Astrocyte of the spinal cord (primary cell): ENCODE results near the gene CCDC7.

Source experiments
- DNase-seq: peaks from one replicate; pipeline ENCODE4 v3.0.0; 2011; ENCODE audit warnings: low read depth, low spot score
- H3K4me3 ChIP-seq: 2 replicates; pipeline ENCODE4 v1.5.1; 2011; ENCODE audit warnings: low read depth, mild to moderate bottlenecking, low read length, moderate library complexity
- in situ Hi-C: cut with HindIII; loops from 2 replicates; pipeline ENCODE4 v1.10.0; 2017; ENCODE audit warnings: low sequenced_read_pairs
- TF ChIP-seq, protein P1 (sequence below): IDR thresholded peaks from 2 replicates; pipeline ENCODE4 v1.5.1; 2012; ENCODE audit warnings: low read depth, mild to moderate bottlenecking, low read length, inconsistent platforms

CCDC7 gene

DNA sequence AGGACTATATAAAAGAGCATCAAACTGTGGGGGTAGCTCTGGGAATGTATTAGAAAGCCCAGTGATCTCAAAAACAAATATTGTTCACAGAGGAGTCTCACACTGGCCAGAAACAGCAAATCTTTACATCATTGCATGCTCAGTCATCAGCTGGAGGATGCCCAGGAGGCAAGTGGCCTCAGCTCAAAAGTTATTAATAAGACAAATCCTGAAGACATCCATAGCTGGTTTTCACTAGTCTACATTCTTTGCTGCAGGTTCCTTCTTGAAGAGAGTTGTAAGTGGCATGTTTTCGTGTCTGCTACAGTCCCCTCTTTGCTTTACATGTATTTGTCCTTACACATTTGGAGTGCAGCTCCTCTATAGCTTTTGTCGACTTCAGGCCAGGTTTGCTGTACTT, 8.6 kb upstream of the CCDC7 start:
- DNase-seq = no peak
- in situ Hi-C loops = no loop called here

DNA sequence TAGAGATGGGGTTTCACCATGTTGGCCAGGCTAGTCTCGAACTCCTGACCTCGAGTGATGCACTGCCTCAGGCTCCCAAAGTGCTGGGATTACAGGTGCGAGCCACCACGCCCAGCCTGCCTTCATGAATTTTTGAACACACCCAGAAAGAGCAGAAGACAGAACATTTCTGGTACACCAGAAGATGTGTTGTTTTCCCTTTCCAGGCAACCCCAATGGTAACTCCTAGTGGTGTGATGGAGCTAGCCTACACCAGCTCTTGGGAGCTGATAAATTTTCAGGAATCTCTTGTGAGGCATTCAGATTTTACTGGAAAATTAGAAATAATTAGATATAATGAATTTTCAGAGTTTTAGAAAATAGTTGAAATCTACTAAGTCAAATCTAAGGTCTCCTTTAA, 904 bp upstream of the CCDC7 start:
- in situ Hi-C loops = no loop called here
- TF ChIP-seq, protein P1, sequence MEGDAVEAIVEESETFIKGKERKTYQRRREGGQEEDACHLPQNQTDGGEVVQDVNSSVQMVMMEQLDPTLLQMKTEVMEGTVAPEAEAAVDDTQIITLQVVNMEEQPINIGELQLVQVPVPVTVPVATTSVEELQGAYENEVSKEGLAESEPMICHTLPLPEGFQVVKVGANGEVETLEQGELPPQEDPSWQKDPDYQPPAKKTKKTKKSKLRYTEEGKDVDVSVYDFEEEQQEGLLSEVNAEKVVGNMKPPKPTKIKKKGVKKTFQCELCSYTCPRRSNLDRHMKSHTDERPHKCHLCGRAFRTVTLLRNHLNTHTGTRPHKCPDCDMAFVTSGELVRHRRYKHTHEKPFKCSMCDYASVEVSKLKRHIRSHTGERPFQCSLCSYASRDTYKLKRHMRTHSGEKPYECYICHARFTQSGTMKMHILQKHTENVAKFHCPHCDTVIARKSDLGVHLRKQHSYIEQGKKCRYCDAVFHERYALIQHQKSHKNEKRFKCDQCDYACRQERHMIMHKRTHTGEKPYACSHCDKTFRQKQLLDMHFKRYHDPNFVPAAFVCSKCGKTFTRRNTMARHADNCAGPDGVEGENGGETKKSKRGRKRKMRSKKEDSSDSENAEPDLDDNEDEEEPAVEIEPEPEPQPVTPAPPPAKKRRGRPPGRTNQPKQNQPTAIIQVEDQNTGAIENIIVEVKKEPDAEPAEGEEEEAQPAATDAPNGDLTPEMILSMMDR = no peak
- peak overlapping the region; percentile 85 for H3K4me3 ChIP-seq
- DNase-seq = peak; percentile 2

More for the DNA sequence above, 8.6 kb upstream of the CCDC7 start:
- TF ChIP-seq, protein P1 = no peak
- H3K4me3 ChIP-seq = no peak overlapping the region

DNA sequence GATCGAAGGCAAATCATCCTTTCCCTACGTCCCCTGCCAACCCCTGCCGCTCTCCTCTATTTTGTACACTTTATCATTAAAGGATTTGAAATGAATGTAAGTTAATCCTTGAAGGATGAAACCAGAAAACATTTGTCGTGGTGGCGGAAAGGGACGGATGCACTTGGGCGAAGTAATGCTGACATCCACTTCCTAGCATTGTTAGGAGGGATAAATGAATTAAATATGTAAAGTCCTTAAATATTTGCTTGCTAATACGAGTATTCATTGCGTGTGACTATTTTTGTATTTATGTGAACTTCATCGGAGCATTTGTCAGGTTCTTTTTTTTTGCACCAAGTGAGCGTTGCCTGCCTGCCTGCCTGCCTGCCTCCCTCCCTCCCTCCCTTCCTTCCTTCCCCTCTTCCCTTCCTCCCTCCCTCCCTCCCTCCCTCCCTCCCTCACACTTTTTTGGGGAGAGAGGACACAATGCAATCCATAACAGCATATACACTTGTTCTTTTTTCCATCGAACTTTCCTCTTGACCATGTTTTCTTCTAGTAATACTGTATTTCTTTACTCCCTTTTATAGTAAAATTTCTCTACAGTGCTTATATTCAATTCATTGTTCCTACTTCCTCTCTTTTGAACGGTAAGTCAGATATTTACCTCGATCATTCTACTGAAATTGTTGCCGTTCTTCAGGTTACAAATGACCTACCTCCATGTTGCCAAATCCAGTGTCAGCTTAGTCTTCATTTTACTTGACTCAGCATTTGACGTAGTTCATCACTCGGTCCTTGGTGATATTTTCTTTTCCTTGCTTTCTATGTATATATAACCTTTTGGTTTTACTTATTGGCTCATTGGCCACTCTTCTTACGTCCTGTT, 831 bp downstream of the CCDC7 start:
- peak overlapping the region; percentile 85 for H3K4me3 ChIP-seq
- TF ChIP-seq, protein P1 = no peak
- peak; percentile 45 for DNase-seq
- in situ Hi-C loops = no loop called here

DNA sequence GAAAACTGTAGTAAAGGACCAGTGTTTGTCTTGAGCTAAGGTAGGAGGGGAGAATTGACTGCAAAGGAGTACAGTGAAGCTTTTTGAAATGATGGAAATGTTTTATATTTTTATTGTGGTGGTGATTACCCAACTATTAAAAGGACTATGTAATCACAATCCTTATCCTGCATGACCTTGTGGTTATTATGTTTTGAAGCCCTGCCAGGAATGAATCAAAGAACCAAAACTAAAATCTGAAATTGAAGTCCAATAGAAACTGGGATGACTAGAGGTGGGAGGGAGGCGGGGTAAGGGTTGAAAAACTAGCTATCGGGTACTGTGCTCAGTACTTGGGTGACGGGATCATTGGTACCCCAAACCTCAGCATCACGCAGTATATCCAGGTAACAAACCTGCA, 8.2 kb downstream of the CCDC7 start:
- no peak for DNase-seq
- TF ChIP-seq, protein P1 = no peak
- in situ Hi-C loops = no loop called here
- no peak overlapping the region for H3K4me3 ChIP-seq

DNA sequence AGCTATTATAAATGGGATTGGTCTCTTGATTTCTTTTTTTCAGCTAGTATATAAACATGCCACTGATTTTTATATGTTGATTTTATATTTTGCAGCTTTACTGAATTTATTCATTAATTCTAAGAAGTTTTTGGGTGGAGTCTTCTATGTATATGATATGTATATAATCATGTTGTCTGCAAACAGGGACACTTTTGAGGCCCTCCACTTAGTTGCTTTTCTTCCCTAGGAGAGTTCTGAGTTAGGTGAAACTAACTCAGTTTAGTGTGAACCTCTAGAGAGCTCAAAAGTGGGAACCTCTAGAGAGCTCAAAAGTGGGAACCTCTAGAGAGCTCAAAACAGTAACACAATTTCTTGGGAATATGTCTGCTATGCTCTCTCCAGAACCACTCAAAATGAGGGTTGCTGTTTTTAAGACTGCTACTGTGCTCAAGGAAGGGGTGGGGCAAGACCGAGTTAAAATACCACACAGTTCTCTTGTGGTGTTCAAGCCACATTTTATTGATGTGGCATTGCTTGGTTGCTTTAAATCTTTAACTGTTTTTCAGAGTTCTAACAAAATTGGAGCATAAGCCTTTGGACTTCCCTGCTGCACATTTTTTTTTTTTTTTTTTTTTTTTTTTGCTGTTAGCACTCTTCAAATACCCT, 13.2 kb downstream of the CCDC7 start:
- TF ChIP-seq, protein P1 = no peak
- H3K4me3 ChIP-seq = no peak overlapping the region
- in situ Hi-C loops = no loop called here
- DNase-seq = no peak

DNA sequence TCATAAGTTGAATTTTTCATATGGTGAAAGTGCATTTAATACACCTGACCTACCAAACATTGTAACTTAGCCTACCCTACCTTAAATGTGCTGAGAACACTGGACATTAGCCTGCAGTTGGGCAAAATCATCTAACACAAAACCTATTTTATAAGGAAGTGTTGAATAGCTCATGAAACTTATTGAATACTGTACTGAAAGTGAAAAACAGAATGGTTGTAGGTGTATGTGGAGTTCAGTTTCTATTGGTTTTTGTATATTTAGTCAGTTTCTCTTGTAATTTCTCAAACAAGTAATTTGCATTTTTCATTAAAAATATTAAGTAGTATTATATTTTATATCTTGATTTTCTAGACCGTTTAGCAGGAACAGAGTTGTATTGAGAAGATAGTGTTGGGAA, 15.3 kb downstream of the CCDC7 start:
- in situ Hi-C loops = no loop called here
- no peak for DNase-seq
- H3K4me3 ChIP-seq = no peak overlapping the region
- TF ChIP-seq, protein P1 = no peak
